DMS153 treated with DMSO at 0.1 percent for 48 hours (cell line): ENCODE results near the gene FADD.
A peak's percentile ranks its signal among the peaks of the same experiment; 100 is the strongest.
"Not testable (repeated sequence)": the region's sequence is repeated elsewhere in the genome, so short reads cannot be mapped to it uniquely, and the experiment has no call there.

ENCODE experiments used
- DNase-seq: peaks from one replicate; lab custom pipeline; 2025; ENCODE audit not compliant: unreplicated experiment; lab: John Stamatoyannopoulos, UW

Gene FADD

DNA sequence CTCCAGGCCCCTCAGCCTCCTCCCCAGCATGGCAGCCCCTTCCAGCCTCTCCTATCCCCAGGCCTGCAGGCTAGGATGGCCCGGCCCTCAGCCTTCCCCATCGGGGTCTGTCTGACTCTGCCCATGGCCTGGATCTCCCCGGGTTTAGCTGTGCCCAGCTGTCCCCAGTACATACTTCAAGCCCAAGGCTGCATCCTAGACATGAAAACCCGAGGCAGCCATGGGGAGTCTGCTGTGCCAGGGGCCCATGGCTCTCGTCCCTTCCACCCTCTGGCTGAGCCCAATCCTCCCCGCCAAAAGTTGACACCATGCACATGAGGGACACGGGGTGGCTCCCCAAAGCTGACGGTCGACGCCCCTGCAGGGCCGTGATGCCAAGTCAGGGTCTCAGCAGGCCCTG is 22.2 kb upstream of the FADD start:
- DNase-seq = no peak

DNA sequence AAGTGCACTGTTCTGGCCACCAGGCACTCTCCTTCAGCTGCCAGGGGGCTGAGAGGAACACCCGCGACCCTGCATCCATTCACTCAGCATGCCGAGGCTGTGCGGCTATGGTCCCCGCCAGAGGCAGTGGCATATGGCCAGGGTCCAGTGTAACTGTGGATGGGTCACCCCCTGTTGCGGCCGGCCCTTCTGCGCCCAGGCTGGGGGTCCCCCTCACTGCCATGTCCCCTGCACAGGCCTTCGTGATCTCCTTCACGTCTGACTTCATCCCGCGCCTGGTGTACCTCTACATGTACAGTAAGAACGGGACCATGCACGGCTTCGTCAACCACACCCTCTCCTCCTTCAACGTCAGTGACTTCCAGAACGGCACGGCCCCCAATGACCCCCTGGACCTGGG is 20.8 kb upstream of the FADD start:
- no peak for DNase-seq

DNA sequence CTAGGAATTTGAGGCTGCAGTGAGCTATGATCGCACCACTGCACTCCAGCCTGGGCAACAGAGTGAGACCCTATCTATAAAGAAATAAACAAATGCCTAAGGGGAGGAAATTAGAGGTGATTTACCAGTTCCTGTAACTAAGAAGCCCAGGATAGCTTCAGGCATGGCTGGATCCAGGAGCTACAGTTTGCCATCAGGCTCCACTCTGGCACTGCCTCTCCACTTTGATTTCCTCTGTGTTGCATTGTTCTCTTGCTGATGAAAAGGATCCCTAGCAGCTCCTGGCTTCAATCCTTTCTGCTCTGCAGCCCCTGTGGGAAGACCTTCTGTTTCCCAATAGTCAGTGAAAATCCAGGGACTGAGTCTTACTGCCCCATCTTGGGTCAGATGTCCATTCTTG is 20.1 kb upstream of the FADD start:
- DNase-seq = no peak

DNA sequence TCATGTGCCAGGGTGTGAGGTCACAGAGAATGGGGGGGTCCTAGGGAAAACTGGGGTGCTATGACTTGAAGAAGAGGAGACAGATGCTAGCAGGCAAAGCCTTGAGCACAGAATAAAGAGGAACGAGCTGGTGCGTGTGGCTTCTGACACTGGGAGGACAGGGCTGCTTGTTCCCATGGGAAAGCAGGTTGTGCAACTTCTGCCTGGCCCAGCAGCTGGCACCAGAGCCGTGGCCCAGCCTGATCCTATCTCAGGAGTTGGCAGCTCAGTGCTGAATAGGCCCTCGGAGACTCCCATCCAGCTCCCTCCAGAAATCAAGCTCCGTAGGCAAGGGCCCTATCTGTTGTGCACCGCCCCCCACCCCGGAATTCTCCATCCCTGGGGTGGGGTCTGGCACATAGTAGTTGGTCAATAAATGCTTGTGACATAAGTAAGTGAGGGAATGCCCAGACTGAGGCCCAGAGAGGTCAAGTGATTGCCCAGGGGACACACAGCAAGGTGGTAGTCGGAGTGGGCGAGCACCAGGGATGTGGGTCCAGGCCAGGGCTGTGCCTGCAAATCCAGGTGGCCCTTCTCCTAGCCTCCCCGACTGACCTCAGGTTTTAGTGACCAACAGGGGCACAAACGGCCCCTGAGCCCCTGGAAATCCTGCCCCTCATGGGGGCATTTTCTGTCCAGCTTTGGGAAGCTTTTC is 19.5 kb upstream of the FADD start:
- no peak for DNase-seq

DNA sequence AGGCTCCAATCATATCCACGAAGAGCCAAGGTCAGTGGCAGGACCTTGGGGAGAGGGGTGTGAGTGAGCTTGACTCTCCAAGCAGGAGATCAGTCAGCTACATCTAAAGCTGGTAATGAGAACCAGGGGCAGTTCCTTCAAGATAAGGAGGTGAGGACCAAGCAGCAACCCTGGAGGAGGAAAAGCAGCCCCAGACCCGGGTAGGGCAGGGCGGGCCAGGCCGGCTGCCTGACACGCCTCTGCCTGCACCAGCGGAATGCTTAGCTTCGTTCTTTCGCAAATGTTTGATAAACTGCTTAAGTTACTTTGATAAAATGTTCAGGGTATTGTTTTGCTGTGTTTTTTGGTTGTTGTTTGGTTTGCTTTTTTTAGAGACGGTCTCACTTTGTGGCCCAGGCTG is 18.7 kb upstream of the FADD start:
- no peak for DNase-seq

DNA sequence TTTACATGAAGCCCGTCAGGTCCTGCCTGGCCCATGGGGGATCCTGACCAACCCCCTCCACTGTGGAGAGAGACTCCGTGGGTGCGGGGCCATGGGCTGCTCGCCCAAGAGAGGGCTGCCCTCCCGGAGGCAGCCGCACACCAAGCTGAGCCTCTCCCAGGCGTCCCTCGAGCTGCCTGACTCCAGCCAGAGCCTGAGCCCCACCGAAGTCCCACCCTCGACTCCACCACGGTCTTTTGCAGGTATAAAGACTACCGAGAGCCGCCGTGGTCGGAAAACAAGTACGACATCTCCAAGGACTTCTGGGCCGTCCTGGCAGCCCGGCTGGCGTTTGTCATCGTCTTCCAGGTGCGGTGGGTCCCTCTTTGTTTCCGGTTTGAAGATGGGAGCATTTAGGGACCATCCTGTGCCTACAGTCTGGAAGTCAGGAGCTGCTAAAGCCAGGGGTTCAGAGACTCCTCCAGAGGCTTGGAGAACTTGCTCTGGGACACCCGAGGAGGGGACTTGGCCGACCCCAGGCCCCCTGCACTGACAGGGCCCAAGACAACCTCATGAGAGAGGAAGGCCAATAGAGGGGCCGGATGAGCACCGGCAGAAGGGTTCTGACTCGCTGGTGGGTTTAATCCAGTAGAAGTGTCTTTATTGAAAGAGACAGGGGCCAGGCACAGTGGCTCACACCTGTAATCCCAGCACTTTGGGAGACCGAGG is 17.6 kb upstream of the FADD start:
- DNase-seq = no peak

DNA sequence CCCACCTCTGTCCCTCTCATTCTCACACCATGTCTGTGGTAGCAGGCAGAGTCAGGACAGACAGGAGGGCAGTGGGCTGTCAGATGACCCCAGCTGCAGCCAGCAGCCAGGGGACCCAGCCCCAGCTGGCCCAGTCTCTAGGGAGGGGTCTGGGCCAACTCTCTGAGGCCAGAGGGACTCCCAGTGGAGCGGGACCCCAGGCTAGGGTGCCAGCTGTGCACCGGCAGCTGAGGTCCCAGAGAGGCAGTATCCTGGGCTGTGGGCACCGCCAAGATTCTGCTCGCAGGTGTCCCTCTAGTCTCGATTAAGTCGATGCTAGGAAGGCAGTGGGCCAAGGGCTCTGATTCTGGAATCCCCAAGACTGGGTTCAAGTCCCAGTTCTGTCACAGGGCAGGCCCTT is 16.7 kb upstream of the FADD start:
- no peak for DNase-seq

DNA sequence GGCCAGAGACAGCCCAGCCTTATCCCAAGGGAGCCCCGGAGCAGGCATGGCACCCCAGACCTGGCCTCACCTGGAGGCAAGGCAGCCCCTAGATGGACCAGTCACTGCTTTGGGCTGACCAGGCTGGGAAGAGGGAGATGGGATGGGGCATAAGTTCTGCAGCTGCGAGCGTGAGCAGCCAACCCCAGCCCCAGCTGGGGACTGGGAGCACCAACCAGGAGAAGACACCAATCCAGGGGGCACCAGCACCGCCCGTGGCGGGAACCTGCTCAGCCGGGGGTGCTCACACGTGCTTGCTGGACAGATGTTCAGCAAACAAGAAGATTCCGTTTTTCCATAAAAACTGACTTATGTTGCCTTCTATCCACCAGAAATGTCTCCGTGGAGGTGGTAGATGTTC is 16.2 kb upstream of the FADD start:
- DNase-seq = no peak

DNA sequence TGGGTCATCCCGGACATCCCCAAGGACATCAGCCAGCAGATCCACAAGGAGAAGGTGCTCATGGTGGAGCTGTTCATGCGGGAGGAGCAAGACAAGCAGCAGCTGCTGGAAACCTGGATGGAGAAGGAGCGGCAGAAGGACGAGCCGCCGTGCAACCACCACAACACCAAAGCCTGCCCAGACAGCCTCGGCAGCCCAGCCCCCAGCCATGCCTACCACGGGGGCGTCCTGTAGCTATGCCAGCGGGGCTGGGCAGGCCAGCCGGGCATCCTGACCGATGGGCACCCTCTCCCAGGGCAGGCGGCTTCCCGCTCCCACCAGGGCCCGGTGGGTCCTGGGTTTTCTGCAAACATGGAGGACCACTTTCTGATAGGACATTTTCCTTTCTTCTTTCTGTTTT is 15.3 kb upstream of the FADD start:
- DNase-seq = no peak

DNA sequence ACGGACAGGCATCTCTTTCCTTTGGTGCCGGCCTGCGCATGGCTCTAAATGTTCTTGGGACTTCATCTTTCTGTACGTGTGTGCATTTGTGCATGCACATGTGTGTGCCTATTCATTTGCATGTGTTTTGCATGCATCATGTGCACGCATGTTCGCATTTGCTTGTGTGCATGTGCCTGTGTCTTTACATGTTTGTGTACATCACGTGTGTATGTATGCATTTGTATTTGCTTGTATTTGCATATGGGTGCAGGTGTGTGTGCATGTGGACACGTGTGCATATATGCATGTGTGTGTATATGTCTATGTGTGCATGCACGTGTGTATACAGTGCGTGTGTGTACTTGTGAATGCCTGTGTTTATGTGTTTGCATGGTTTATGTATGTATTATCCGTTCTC is 13.5 kb upstream of the FADD start:
- no peak for DNase-seq

DNA sequence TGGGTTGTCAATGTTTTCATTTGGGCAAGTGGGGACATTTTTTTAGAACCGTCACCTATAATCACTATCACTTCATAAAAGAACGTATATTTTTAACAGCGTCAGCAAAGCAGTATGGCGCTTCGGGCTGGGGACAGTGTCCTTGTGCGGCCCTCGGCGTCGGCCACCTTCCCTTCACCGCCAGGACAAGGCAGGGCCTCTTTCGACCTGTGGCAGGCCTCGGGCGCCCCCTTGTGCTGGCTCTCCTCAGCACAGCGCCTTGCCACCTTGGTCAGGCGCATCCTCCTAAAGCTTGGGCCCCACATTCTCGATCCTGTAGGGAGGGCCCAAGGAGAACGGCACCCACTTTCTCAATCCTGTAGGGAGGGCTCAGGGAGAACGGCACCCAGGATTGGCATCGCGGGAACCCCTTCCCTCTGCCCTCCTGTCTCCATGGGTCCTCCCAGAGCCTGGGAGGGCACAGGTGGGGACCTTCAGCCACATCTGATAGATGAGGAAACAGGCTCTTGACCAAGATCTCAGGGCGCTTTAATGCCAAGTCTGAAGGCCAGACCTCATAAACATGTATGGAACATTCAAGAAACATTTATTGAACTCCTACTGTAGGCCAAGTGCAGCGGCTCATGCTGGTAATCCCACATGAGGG is 11.5 kb upstream of the FADD start:
- peak; percentile 45 for DNase-seq

DNA sequence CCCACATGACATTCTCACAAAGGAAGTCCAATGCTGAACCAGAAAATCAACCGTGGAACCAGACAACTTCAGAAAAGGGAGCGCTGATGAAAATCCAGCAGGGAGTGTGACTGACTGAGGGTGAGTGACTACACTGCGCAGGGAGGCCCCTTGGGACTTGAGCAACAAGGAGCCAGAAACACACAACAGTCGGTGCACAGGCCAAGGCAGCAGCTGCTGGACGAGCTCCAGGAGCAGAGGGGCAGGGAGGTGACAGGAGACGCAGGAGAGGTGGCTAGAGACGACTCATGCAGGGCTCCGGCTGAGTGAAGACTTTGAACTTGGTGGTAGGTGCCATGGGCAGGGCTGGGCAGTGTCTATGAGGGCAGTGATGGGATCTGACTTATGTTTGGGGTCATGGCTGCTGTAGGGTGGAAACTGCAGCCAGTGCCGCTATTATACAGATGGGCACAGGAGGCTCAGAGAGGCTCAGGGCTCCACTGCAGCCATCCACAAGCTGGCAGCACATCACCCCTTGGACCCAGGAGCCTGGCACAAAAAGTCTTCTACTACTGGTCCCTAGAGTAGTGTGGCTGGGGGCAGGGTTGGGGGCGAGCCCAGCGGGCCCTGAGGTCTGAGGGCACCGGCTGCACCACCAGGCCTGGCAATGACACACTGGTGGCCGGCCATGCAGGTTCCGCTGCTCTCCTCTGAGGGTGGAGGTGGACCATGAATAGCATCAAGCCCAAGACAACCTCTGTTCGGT is 10.3 kb upstream of the FADD start:
- DNase-seq = no peak

DNA sequence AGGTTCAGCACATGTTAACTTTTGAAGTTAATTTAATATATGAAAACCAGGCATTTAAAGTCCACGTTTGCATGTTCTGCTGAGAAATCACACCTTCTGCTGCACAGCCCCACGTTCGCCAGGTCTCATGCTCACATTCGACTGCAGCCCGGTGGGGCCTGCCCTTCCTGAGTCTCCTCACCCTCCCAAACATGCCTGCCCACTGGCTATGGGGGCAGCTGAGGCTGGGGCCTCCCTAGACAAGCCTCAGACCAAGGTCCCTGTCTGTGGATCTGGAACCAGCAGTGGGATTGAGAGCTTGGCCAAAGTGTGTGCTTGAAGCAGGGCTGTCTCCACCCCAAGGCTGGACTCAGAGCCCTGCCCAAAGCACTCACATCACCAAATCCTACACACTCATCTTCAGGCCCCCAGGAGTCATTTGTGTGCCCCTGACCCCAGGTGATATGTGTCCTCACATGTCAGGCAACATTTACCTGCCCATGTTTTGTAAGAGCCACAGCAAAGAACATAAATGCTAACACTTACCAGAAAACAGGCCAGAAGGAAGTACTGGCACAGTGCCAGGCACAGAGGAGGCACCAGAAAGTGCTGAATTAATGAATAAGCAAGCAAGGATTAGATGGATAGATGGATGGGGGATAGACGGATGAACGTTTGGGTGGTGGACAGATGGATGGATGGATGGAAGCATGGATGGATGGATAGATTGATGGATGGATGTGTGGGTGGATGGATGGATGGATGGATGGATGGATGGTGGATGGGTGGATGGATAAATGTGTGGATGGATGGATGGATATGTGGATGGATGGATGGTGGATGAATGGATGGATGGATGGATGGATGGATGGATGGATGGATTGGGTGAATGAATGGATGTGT is 9.4 kb upstream of the FADD start:
- DNase-seq = no peak

DNA sequence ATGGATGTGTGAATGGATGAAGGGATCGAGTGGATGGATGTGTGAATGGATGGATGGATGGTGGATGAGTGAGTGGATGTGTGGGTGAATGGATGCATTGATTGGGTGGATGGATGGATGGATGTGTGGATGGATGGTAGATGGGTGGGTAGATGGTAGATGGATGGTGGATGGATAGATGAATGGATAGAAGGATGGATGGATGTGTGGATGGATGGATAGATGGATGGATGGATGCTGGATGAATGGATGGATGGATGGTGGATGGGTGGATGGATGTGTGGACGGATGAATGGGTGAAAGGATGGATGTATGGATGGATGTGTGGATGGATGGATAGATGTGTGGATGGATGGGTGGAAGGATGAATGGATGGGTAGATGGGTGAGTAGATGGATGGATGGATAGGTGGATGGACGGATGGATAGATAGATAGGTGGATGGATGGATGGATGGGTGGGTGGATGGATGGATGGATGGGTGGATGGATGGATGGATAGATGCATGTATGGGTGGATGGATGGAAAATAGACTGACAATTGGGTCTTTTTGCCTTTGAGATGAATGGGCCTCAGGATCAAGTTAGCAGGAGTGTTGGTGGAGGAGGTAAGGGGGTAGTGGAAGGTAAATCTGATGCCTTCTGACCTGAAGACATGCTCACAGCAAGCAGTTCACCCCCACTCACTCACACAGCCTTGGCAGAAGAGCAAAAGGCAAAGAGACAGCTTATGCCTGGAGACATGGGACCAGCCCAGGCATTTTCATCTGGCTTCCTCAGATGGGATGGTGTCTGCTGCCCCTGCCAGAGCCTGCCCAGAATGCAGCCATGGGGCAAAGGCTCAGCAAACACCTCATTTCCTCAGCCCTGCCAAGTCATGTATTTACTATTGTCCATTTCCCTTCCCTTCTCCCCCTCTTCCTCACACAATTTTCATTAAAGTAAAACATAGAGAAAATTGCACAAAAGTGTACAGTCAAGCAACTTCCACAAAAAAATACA is 8.0 kb upstream of the FADD start:
- DNase-seq = no peak

DNA sequence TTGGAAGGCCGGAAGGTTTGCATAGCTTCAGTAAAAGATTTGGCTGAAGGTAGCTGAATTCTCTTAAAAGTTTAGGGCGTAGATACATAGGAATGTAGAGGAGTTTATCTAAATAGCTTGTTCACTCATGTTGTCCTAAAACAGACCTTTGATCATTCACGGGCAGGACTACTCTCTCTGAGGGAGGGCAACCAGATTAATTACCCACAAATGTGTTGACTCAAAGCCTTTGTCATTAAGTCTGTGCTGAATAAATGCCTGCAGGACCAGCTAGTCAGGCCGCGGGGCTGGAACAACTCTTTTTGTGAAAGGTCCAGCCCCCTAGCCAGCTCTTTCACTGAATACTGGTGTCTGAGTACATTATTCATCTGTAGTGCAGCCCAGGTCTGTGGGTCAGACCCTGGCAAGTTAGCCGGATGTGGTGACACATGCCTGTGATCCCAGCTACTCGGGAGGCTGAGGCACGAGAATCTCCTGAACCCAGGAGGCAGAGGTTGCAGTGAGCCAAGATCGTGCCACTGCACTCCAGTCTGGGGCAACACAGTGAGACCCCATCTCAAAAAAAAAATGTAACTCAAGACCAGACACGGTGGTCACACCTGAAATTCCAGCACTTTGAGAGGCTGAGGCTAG is 2.8 kb upstream of the FADD start:
- no peak for DNase-seq

DNA sequence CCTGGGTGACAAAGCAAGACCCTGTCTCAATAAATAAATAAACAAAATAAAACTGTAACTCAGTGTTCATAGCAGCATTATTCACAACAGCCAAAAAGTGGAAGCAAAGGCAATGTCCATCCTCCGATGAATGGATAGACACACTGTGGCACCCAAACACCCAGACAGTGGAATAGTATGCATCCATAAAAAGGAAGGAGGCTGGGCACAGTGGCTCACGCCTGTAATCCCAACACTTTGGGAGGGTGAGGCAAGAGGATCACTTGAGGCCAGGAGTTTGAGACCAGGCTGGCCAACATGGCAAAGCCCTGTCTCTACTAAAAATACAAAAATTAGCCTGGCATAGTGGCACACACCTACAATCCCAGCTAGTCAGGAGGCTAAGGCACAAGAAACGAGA is 2.0 kb upstream of the FADD start:
- not testable (repeated sequence) for DNase-seq

DNA sequence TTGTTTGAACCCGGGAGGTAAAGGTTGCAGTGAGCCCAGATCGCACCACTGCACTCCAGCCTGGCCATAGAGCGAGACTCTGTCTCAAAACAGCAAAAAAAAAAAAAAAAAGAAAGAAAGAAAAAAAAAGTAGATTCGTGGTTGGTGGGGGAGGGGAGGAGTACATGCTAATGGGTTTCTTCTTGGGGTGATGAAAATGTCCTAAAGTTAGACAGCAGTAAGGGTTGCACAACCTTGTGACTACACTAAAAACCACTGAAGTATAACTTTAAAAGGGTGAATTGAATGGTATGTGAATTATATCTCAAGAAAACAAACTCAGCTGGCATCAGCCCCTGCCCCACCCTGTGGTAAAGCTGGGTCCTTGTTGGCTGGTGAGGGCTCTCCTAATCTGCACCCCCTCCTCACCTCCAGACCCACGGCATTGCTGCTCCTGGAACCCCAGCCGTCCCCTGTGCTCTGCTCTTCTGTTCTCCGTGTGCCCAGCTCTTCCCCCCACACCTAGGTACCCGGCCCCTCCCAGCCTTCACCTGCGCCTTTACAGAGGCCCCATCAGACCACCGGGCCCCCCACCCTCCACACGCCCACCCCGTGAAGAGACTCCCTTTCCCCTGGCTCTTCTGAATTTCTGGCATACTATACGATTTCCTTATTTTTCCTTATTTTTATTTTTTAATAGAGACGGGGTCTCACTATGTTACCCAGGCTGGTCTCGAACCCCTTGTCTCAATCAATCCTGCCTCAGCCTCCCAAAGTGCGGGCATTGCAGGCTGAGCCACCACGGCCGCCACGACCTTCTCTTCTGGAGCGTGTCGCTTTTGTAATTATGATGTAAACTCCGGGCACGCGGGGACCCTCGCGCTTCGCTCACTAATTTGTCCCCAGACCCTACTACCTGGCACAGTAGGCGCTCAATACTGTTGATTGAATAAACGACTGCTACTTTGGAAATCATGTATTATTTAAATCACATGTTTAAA is 924 bp upstream of the FADD start:
- DNase-seq = no peak
